WTC11 (cell line): ENCODE data around the gene LHB. TPM values are rescaled to one million over a fixed set of nuclear protein-coding genes. Genes with fewer than 3 reads are reported as not detected.

Experiments used
- ATAC-seq: fragments of 200-7000 bp; cut with Tn5 transposase; 2 replicates; pipeline ENCODE4 v1.10.0; 2021; ENCODE audit warnings: mild to moderate bottlenecking, moderate library complexity
- CTCF ChIA-PET: fragments of 300-600 bp; sonication (Branson Sonifier 250); formaldehyde crosslinking; loops from one replicate; lab custom pipeline; 2021; ENCODE audit warnings: antibody characterized with exemption; lab: Charles Lee
- POLR2A ChIA-PET: fragments of 350-600 bp; sonication (Branson Sonifier 250); formaldehyde crosslinking; loops from one replicate; lab custom pipeline; 2021; ENCODE audit warnings: antibody characterized with exemption; lab: Charles Lee
- DNase-seq: peaks from one replicate; pipeline ENCODE4 v3.0.0; 2021; ENCODE audit warnings: low spot score
- H3K27ac Mint-ChIP-seq: 2 replicates; pipeline ENCODE4 v1.8.0; 2021; ENCODE audit warnings: mixed read lengths
- H3K27me3 Mint-ChIP-seq: 2 replicates; pipeline ENCODE4 v1.8.0; 2021; ENCODE audit warnings: low read depth, mild to moderate bottlenecking, moderate library complexity, mixed read lengths
- H3K36me3 Mint-ChIP-seq: 2 replicates; pipeline ENCODE4 v1.8.0; 2021; ENCODE audit warnings: mixed read lengths
- H3K4me1 Mint-ChIP-seq: 2 replicates; pipeline ENCODE4 v1.8.0; 2022; ENCODE audit warnings: mixed read lengths
- H3K4me3 Mint-ChIP-seq: 2 replicates; pipeline ENCODE4 v1.8.0; 2021; ENCODE audit warnings: mild to moderate bottlenecking, moderate library complexity, mixed read lengths
- H3K9me3 Mint-ChIP-seq: 2 replicates; pipeline ENCODE4 v1.8.0; 2021; ENCODE audit warnings: mixed read lengths
- CREB1 ChIP-seq: sonication (generic); formaldehyde crosslinking; IDR thresholded peaks from 2 replicates; pipeline ENCODE4 v1.8.0; 2023; ENCODE audit warnings: mild to moderate bottlenecking, missing genetic modification reagents
- EMX1 ChIP-seq: fragments of 250-450 bp; sonication (Bioruptor Pico); IDR thresholded peaks from 2 replicates; pipeline ENCODE4 v1.8.0; 2021; ENCODE audit warnings: mild to moderate bottlenecking
- ETV6 ChIP-seq: sonication (generic); formaldehyde crosslinking; IDR thresholded peaks from 2 replicates; pipeline ENCODE4 v1.8.1; 2022; ENCODE audit warnings: mild to moderate bottlenecking, missing genetic modification reagents
- FOXJ3 ChIP-seq: sonication (generic); formaldehyde crosslinking; IDR thresholded peaks from 2 replicates; pipeline ENCODE4 v1.9.0; 2021; ENCODE audit warnings: missing genetic modification reagents, mild to moderate bottlenecking, borderline replicate concordance
- FOXK1 ChIP-seq: sonication (generic); formaldehyde crosslinking; IDR thresholded peaks from 2 replicates; pipeline ENCODE4 v1.8.0; 2022; ENCODE audit warnings: mild to moderate bottlenecking, moderate library complexity, missing genetic modification reagents
- FOXP1 ChIP-seq: sonication (generic); formaldehyde crosslinking; IDR thresholded peaks from 2 replicates; pipeline ENCODE4 v1.8.0; 2022; ENCODE audit warnings: missing genetic modification reagents, mild to moderate bottlenecking, moderate library complexity, borderline replicate concordance
- IRF1 ChIP-seq: sonication (generic); formaldehyde crosslinking; IDR thresholded peaks from 2 replicates; pipeline ENCODE4 v1.8.0; 2023; ENCODE audit warnings: missing genetic modification reagents
- IRF2 ChIP-seq: sonication (generic); formaldehyde crosslinking; IDR thresholded peaks from 2 replicates; pipeline ENCODE4 v1.8.0; 2022; ENCODE audit warnings: low read depth, missing genetic modification reagents, borderline replicate concordance
- KAT7 ChIP-seq: sonication (generic); formaldehyde crosslinking; IDR thresholded peaks from 2 replicates; pipeline ENCODE4 v1.8.1; 2023; ENCODE audit warnings: missing genetic modification reagents, mild to moderate bottlenecking, borderline replicate concordance
- MYBL2 ChIP-seq: sonication (generic); formaldehyde crosslinking; IDR thresholded peaks from 2 replicates; pipeline ENCODE4 v1.8.1; 2023; ENCODE audit warnings: mild to moderate bottlenecking, moderate library complexity, missing genetic modification reagents
- NFATC4 ChIP-seq: fragments of 250-450 bp; sonication (Bioruptor Pico); IDR thresholded peaks from 2 replicates; pipeline ENCODE4 v1.9.0; 2021; ENCODE audit warnings: mild to moderate bottlenecking
- NR2C2 ChIP-seq: sonication (generic); formaldehyde crosslinking; IDR thresholded peaks from 2 replicates; pipeline ENCODE4 v1.8.0; 2022; ENCODE audit warnings: mild to moderate bottlenecking, missing genetic modification reagents
- NR3C1 ChIP-seq: sonication (generic); formaldehyde crosslinking; conservative IDR thresholded peaks from 2 replicates; pipeline ENCODE4 v1.8.1; 2023; ENCODE audit warnings: low read depth, mild to moderate bottlenecking, missing genetic modification reagents
- PRRX2 ChIP-seq: fragments of 250-450 bp; sonication (Bioruptor Pico); IDR thresholded peaks from 2 replicates; pipeline ENCODE4 v1.8.0; 2021; ENCODE audit warnings: mild to moderate bottlenecking
- SMAD4 ChIP-seq: sonication (generic); formaldehyde crosslinking; IDR thresholded peaks from 2 replicates; pipeline ENCODE4 v1.8.0; 2022; ENCODE audit warnings: mild to moderate bottlenecking, missing genetic modification reagents
- TCF7 ChIP-seq: sonication (generic); formaldehyde crosslinking; IDR thresholded peaks from 2 replicates; pipeline ENCODE4 v1.8.0; 2022; ENCODE audit warnings: mild to moderate bottlenecking, low read depth, missing genetic modification reagents, moderate library complexity
- TEAD4 ChIP-seq: sonication (generic); formaldehyde crosslinking; IDR thresholded peaks from 2 replicates; pipeline ENCODE4 v1.8.0; 2022; ENCODE audit warnings: mild to moderate bottlenecking, missing genetic modification reagents
- ZBTB21 ChIP-seq: sonication (generic); formaldehyde crosslinking; IDR thresholded peaks from 2 replicates; pipeline ENCODE4 v1.8.1; 2023; ENCODE audit warnings: mild to moderate bottlenecking, missing genetic modification reagents, borderline replicate concordance
- ZNF219 ChIP-seq: sonication (generic); formaldehyde crosslinking; IDR thresholded peaks from 2 replicates; pipeline ENCODE4 v1.8.0; 2023; ENCODE audit warnings: missing genetic modification reagents, mild to moderate bottlenecking, borderline replicate concordance
- ZNF416 ChIP-seq: fragments of 250-450 bp; sonication (Bioruptor Pico); IDR thresholded peaks from 2 replicates; pipeline ENCODE4 v1.9.0; 2021; ENCODE audit warnings: mild to moderate bottlenecking, inconsistent platforms
- ZNF423 ChIP-seq: fragments of 250-450 bp; sonication (Bioruptor Pico); IDR thresholded peaks from 2 replicates; pipeline ENCODE4 v2.1.2; 2022; ENCODE audit warnings: mild to moderate bottlenecking, moderate library complexity
- total RNA-seq: library from RNA; stranded (reverse); gene quantifications from 3 replicates; pipeline ENCODE4 v1.2.3, GENCODE V29; 2021
- TF ChIP-seq, protein P1 (sequence below): sonication (generic); formaldehyde crosslinking; IDR thresholded peaks from 2 replicates; pipeline ENCODE4 v1.8.0; 2022; ENCODE audit warnings: mild to moderate bottlenecking, missing genetic modification reagents
- TF ChIP-seq, protein P2 (sequence below): fragments of 250-450 bp; sonication (Bioruptor Pico); IDR thresholded peaks from 2 replicates; pipeline ENCODE4 v1.8.0; 2021; ENCODE audit warnings: mild to moderate bottlenecking
- TF ChIP-seq, protein P3 (sequence below): fragments of 250-450 bp; sonication (Bioruptor Pico); IDR thresholded peaks from 2 replicates; pipeline ENCODE4 v1.9.0; 2021; ENCODE audit warnings: mild to moderate bottlenecking
- TF ChIP-seq, protein P4 (sequence below): sonication (generic); formaldehyde crosslinking; IDR thresholded peaks from 2 replicates; pipeline ENCODE4 v1.8.1; 2023; ENCODE audit warnings: mild to moderate bottlenecking, missing genetic modification reagents
- TF ChIP-seq, protein P5 (sequence below): sonication (generic); formaldehyde crosslinking; IDR thresholded peaks from 2 replicates; pipeline ENCODE4 v1.8.1; 2022; ENCODE audit warnings: missing genetic modification reagents, borderline replicate concordance

Gene LHB
- total RNA-seq, 1 experiment from 2014 or later: not detected

DNA sequence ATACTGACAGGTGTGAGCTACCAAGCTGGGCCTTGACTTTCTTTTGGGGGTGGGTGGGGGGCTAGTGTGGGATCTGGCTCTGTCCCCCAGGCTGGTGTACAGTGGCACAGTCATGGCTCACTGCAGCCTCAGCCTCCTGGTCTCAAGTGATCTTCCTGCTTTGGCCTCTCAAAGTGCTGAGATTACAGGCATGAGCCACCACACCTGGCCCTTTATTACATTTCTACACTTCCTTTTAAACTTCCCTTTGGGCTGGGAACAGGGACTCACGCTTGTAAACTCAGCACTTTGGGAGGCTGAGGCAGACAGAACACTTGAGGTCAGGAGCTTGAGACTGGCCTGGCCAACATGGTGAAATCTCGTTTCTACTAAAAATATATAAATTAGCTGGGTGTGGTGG lies 39.8 kb downstream of the LHB start:
- Mint-ChIP-seq H3K27me3 (no peaks in the 10 kb centered on the region), H3K36me3 (peaks cover 42% of the 10 kb centered on the region), H3K4me1 (no peaks in the 10 kb centered on the region), H3K27ac (no peak overlapping the region), H3K4me3 (no peak overlapping the region), H3K9me3 (no peaks in the 10 kb centered on the region)
- ChIA-PET CTCF (interaction anchor here (1.0 to 4.7 kb wide), 5 partner anchors 16 to 169 kb away, joined by 3 to 28 read pairs (median 4); partner anchors contain the start of genes GYS1 and RUVBL2), POLR2A (no interaction called here)
- no peak for DNase-seq
- TF ChIP-seq FOXJ3 (CRISPR knock-in tag) (no peak), EMX1 (CRISPR knock-in tag) (no peak), FOXK1 (CRISPR knock-in tag) (no peak), ZNF416 (CRISPR knock-in tag) (no peak), ETV6 (CRISPR knock-in tag) (no peak), TEAD4 (no peak), ZNF219 (CRISPR knock-in tag) (no peak), IRF2 (CRISPR knock-in tag) (no peak), IRF1 (no peak), NR3C1 (CRISPR knock-in tag) (no peak), KAT7 (CRISPR knock-in tag) (no peak), NR2C2 (CRISPR knock-in tag) (no peak)
- TF ChIP-seq, protein P1, sequence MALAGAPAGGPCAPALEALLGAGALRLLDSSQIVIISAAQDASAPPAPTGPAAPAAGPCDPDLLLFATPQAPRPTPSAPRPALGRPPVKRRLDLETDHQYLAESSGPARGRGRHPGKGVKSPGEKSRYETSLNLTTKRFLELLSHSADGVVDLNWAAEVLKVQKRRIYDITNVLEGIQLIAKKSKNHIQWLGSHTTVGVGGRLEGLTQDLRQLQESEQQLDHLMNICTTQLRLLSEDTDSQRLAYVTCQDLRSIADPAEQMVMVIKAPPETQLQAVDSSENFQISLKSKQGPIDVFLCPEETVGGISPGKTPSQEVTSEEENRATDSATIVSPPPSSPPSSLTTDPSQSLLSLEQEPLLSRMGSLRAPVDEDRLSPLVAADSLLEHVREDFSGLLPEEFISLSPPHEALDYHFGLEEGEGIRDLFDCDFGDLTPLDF (CRISPR knock-in tag): no peak
- TF ChIP-seq, protein P2, sequence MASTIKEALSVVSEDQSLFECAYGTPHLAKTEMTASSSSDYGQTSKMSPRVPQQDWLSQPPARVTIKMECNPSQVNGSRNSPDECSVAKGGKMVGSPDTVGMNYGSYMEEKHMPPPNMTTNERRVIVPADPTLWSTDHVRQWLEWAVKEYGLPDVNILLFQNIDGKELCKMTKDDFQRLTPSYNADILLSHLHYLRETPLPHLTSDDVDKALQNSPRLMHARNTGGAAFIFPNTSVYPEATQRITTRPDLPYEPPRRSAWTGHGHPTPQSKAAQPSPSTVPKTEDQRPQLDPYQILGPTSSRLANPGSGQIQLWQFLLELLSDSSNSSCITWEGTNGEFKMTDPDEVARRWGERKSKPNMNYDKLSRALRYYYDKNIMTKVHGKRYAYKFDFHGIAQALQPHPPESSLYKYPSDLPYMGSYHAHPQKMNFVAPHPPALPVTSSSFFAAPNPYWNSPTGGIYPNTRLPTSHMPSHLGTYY (CRISPR knock-in tag): no peak
- TF ChIP-seq, protein P3, sequence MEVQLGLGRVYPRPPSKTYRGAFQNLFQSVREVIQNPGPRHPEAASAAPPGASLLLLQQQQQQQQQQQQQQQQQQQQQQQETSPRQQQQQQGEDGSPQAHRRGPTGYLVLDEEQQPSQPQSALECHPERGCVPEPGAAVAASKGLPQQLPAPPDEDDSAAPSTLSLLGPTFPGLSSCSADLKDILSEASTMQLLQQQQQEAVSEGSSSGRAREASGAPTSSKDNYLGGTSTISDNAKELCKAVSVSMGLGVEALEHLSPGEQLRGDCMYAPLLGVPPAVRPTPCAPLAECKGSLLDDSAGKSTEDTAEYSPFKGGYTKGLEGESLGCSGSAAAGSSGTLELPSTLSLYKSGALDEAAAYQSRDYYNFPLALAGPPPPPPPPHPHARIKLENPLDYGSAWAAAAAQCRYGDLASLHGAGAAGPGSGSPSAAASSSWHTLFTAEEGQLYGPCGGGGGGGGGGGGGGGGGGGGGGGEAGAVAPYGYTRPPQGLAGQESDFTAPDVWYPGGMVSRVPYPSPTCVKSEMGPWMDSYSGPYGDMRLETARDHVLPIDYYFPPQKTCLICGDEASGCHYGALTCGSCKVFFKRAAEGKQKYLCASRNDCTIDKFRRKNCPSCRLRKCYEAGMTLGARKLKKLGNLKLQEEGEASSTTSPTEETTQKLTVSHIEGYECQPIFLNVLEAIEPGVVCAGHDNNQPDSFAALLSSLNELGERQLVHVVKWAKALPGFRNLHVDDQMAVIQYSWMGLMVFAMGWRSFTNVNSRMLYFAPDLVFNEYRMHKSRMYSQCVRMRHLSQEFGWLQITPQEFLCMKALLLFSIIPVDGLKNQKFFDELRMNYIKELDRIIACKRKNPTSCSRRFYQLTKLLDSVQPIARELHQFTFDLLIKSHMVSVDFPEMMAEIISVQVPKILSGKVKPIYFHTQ: no peak
- no peak for ATAC-seq

GRCh38 chr19:48975947-48976847 lies 40.7 kb downstream of the LHB start:
- Mint-ChIP-seq H3K4me3 (no peak overlapping the region), H3K4me1 (no peaks in the 10 kb centered on the region), H3K27me3 (no peaks in the 10 kb centered on the region), H3K9me3 (no peaks in the 10 kb centered on the region), H3K36me3 (peaks cover 35% of the 10 kb centered on the region), H3K27ac (peak overlapping the region; percentile 48; the same call in 1 of the 2 replicates)
- ChIA-PET CTCF (interaction anchor here (0.7 to 4.7 kb wide), 8 partner anchors 9 to 181 kb away, joined by 3 to 28 read pairs (median 4); partner anchors contain the start of genes GYS1 and RUVBL2), POLR2A (no interaction called here)
- ATAC-seq (peak; percentile 90), DNase-seq (peak; percentile 72)
- TF ChIP-seq CREB1 (CRISPR knock-in tag) (no peak), NR2C2 (CRISPR knock-in tag) (no peak), FOXP1 (CRISPR knock-in tag) (no peak), SMAD4 (CRISPR knock-in tag) (no peak), TCF7 (CRISPR knock-in tag) (no peak), ZNF423 (no peak), NFATC4 (CRISPR knock-in tag) (no peak), MYBL2 (CRISPR knock-in tag) (no peak), ZBTB21 (no peak), PRRX2 (no peak), FOXJ3 (CRISPR knock-in tag) (no peak)
- TF ChIP-seq, protein P4, sequence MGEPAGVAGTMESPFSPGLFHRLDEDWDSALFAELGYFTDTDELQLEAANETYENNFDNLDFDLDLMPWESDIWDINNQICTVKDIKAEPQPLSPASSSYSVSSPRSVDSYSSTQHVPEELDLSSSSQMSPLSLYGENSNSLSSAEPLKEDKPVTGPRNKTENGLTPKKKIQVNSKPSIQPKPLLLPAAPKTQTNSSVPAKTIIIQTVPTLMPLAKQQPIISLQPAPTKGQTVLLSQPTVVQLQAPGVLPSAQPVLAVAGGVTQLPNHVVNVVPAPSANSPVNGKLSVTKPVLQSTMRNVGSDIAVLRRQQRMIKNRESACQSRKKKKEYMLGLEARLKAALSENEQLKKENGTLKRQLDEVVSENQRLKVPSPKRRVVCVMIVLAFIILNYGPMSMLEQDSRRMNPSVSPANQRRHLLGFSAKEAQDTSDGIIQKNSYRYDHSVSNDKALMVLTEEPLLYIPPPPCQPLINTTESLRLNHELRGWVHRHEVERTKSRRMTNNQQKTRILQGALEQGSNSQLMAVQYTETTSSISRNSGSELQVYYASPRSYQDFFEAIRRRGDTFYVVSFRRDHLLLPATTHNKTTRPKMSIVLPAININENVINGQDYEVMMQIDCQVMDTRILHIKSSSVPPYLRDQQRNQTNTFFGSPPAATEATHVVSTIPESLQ (CRISPR knock-in tag): no peak
- TF ChIP-seq, protein P5, sequence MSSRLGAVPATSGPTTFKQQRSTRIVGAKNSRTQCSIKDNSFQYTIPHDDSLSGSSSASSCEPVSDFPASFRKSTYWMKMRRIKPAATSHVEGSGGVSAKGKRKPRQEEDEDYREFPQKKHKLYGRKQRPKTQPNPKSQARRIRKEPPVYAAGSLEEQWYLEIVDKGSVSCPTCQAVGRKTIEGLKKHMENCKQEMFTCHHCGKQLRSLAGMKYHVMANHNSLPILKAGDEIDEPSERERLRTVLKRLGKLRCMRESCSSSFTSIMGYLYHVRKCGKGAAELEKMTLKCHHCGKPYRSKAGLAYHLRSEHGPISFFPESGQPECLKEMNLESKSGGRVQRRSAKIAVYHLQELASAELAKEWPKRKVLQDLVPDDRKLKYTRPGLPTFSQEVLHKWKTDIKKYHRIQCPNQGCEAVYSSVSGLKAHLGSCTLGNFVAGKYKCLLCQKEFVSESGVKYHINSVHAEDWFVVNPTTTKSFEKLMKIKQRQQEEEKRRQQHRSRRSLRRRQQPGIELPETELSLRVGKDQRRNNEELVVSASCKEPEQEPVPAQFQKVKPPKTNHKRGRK: no peak
